Suprapubic skin (tissue), 4 donors: ENCODE data around the gene CCNB1IP1.

Source experiments
- EP300 ChIP-seq: sonication (generic); formaldehyde crosslinking; IDR thresholded peaks from one replicate; pipeline ENCODE4 v1.6.1; 2017; ENCODE audit warnings: antibody characterized with exemption
- POLR2AphosphoS5 ChIP-seq, 3 donors: sonication (generic); formaldehyde crosslinking; IDR thresholded peaks; one replicate each; pipeline ENCODE4 v1.6.1; 2017; ENCODE audit warnings: antibody characterized with exemption in 3 of 3
- TF ChIP-seq, protein P1 (sequence below), 2 donors: fragments of 200-600 bp in 1 of 2; fragments of 450-650 bp in 1 of 2; sonication (generic) in 1 of 2; IDR thresholded peaks; one replicate each; pipeline ENCODE4 v1.5.1; 2016 to 2019; ENCODE audit warnings: antibody characterized with exemption in 2 of 2, mild to moderate bottlenecking in 1 of 2, moderate library complexity in 1 of 2

DNA sequence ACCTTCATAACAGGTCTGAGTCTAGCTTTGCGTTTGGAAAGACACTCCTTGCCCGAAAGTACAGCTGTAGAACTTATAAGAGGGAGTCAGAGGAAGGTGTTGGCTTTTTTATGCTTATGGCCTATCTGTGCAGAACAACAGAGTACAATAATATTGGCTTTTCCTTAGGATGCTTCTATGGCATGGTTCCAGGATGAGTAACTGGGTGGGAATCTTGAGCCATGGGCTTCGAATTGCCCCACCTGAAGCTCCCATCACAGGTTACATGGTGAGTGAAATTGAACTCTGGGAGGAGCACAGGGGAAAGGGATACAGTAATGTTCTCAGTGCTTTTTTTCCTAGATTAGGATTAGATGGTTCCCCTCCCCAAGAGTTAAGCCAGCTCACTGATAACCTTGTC lies 23.3 kb upstream of the CCNB1IP1 start:
- TF ChIP-seq, protein P1, sequence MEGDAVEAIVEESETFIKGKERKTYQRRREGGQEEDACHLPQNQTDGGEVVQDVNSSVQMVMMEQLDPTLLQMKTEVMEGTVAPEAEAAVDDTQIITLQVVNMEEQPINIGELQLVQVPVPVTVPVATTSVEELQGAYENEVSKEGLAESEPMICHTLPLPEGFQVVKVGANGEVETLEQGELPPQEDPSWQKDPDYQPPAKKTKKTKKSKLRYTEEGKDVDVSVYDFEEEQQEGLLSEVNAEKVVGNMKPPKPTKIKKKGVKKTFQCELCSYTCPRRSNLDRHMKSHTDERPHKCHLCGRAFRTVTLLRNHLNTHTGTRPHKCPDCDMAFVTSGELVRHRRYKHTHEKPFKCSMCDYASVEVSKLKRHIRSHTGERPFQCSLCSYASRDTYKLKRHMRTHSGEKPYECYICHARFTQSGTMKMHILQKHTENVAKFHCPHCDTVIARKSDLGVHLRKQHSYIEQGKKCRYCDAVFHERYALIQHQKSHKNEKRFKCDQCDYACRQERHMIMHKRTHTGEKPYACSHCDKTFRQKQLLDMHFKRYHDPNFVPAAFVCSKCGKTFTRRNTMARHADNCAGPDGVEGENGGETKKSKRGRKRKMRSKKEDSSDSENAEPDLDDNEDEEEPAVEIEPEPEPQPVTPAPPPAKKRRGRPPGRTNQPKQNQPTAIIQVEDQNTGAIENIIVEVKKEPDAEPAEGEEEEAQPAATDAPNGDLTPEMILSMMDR (IDR thresholded peaks at IDR 0.05): no peak
- TF ChIP-seq EP300 (no peak), POLR2AphosphoS5 (IDR thresholded peaks at IDR 0.05) (no peak)
